Measurements from ENCODE around the gene ZNF621.
"Not testable (repeated sequence)": the region's sequence is repeated elsewhere in the genome, so short reads cannot be mapped to it uniquely, and the experiment has no call there.

Gene ZNF621

DNA sequence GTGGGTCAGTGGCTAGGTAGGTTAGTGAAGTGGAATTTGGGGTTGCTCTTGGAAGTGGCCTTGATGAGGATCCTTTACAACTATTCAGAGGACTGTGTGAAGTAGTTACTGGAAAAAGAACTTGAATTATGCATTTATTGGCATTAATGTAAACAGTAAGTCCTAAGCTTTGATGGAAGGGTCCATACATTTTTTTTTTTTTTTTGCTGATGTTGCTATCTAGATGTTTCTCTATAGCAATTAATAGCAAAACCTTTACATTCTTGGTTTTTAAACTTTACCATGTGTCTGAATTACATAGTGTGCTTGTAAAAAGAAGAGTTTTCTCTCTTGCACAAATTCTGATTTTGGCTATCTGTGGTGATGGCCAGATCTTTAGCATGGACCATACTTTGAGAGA is 9.5 kb downstream of the ZNF621 start:
- DNase-seq (ENCODE audit: low read depth in 2 of 2): no peak

DNA sequence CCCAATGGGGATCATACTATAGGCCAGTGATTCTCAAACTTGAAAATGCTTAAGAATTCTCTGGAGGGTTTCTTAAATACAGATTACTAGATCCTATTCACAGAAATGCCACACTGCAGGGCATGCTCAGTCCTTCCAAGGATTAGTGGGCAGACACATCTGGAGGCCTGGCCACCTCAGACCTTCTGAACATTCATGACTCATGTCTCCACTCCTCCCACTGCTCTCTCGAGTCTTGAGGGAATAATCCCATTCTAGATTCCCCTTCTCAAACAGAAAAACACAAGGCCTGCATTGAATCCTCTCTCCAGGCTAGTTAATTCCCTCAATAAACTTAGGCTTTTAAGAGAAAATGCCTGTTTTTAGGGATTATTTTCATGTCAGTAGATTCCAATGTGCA is 22.1 kb downstream of the ZNF621 start:
- no peak for DNase-seq (ENCODE audit: low read depth in 2 of 2)

DNA sequence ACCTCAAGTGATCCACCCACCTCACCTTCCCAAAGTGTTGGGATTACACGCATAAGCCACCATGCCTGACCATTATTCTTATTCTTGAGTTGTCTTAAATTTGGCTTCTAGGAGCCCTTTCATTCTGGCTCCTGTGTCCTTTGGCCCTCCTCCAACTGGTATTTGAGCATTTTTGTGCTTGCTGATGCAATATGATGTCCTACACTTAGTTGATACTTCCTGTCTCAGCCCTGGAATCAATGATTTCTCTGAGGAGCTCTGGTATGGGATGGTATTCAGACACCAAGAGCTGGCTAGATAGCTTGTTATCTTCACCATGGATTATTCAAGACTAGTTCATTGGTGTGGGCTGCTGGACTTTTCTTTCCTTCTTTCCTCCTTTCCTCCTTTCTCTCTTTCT is 25.4 kb downstream of the ZNF621 start:
- no peak for DNase-seq (ENCODE audit: low read depth in 2 of 2)

DNA sequence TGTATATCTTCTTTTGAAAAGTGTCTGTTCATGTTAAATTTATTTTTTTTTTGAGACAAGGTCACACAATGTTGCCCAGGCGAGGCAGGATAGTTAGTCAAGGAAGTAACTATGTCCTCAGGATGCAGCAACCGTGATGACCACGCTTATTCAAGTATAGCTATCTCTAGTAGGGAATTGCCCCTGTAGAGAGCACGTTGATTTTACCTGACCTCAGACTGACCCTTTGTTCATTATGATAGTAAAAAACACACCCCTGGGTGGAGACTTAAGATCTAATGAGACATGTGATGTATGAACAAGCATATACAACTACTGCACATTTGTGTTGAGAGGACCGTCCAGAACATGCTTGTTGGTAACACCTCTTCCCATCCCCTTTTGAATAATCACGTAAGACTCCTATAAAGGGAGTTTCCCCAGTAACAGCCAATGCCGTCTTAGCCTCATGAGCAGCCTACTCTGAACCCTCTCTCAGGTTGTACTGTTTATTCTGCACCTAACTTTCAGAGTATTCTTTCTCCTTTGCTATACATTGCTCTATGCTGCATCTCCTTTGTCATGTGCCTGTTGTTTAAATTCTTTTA is 32.9 kb downstream of the ZNF621 start:
- no peak for DNase-seq (ENCODE audit: low read depth in 2 of 2)

DNA sequence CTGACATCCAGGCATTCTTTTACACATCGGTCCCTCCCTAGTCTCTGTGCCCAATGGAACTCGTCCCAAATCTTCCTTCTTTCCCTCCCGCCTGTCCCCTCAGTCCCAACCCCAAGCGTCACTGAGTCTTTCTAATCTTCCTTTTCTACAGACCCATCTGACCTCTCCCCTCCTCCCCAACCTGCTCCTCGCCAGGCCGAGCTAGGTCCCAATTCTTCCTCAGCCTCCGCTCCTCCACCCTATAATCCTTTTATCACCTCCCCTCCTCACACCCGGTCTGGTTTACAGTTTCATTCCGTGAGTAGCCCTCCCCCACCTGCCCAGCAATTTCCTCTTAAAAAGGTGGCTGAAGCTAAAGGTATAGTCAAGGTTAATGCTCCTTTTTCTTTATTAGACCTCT is 37.7 kb downstream of the ZNF621 start:
- DNase-seq (ENCODE audit: low read depth in 2 of 2): not testable (repeated sequence)

DNA sequence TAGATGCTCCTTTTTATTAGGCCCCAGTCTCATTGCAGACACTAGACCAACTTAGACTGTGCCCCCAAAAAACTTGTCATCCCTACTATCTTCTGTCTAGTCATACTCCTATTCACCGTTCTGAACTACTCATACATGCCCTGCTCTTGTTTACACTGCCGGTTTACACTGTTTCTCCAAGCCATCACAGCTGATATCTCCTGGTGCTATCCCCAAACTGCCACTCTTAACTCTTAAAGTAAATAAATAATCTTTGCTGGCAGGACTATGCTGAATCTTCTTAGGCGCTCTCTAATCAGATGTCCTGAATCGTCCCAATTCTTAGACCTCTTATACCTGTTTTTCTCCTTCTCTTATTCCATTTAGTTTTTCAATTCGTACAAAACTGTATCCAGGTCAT is 40.9 kb downstream of the ZNF621 start:
- not testable (repeated sequence) for DNase-seq (ENCODE audit: low read depth in 2 of 2)

DNA sequence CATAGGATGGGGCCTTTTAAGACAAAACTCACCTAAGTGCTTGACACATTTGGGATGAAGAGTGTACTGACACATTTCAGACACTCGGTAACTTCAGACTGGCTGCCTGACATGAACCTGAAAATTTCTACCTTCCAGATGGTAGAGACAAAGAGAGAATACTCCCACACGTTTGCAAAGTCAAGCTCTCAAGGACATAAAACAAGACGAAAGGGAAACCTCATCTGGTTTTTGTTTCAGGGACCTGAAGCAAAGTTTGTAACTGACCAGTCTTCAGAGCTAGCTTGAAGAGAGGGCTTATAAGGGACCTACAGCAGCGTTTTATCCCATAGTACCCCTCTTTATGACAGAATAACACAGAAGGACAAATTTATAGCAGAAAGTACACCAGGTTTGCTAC is 41.9 kb downstream of the ZNF621 start:
- DNase-seq (ENCODE audit: low read depth in 2 of 2): no peak

DNA sequence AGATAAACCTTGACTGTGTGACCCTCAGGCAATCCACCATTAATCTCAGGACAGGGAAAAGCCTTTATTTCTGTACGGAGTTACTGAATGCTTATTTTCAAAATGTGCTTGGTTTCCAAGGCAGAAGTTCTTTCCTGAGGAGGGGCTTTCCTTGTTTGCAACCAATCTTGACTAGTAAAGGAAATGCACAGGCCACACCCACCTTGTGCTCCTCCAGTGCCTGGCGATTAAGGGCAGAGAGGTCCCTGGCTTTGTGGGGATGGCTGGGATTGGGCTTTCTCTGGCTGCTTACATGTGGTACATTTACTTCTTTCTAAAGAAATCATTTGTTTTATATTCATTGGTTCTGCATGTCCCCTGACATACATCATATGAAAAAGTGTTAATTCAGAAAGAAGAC is 47.8 kb downstream of the ZNF621 start:
- no peak for DNase-seq (ENCODE audit: low read depth in 2 of 2)

DNA sequence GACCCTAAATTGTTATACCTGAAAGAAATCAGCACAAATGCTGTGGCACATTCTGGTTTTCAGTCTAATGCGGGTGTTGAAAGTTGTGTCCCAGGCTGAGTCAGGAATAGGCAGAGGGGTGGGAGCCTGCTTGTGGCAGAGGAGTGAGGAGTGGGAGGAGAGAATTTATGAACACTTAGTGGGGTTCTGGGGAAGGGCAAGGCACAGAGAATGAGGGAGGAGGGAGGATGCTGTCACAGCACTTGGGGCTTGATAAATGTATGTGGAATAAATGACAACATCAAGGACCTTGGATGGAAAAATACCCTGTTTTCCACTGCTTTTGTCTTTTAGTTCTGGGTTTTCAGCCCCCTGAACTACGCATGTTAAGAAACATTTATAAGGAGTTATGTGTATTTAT is 49.3 kb downstream of the ZNF621 start:
- no peak for DNase-seq (ENCODE audit: low read depth in 2 of 2)

DNA sequence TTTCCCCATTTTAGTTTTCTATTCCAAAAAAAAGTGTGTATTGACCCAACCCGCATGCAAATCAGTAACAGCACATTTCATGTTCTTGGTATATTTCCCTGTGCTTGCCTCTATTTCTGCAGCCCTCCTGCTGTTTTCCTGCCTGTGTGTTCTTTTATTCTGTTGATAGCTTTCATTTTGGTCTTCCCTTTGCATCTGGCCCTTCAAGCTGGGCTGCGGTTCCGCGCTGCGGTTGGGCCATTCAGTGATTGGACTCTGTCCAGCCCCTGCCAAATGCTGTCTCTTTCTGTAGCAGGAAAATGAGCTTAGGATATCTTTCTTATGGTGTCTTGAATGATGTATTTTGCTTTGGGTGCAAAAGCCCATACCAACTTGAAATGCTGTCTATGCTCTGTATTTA is 49.9 kb downstream of the ZNF621 start:
- no peak for DNase-seq (ENCODE audit: low read depth in 2 of 2)

DNA sequence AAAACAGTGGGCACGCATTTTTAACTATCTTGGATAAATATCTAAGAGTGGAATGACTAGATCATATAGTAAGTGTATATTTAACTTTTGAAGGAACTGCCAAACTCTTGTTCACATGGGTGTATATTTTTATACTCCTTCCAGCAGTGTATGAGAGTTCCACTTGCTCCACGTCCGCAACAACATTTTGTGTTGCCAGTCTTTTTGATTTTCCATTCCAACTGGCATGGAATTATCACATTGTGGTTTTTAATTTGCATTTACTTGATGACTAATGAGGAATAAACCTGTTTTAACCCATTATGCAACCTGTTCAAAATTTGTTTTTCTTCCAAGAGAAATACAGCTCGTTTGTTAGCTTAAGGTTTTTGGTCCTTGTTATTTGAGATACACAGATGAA is 51.6 kb downstream of the ZNF621 start:
- DNase-seq (ENCODE audit: low read depth in 2 of 2): no peak

DNA sequence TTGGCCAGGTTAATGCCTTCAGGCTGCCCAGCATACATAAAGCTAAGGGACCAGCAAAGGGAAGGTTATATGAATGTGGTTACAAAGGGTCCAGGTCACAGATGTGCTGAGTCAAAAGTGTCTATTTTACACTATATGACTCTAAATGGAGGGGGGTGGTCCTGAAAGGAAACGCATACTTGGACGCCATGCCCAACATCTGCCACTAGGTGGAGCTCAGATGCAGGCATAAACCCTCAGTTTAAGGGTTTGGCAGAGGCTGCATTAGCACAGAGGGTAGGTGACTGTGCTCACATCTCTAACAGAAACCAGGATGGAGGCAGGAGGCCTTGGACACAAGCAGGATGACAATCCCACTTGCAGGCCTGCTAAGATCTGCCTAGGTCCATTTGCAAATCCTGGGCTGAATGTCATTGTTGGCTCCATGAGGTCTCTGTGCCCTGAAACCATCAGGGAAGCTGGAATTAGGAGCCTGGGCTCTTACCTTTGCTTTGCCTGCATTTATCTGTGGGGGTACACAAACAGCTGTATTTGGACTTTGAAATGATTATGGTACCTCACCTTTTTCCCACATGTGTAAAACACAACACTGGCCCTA is 55.8 kb downstream of the ZNF621 start:
- peak; percentile 40 to 42 for DNase-seq (ENCODE audit: low read depth in 2 of 2)

DNA sequence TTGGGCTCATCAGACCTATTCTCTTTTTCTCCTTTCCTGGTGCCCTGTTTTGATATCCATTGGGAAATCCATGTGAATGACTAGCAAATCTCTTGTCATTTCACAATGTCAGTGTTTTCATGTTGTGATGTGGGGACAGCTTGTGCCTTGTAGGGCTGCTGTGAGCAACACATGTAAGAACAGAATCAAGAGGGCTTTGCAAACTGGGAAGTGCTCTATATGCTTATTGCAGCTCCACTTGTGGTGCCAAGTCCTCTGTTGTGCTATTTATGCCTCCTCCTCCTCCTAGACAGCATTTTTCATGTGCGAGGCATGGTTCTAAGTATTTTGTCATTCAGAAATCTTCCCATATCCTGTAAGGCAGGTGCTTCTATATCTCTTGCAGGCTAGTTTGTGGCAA is 56.4 kb downstream of the ZNF621 start:
- no peak for DNase-seq (ENCODE audit: low read depth in 2 of 2)

DNA sequence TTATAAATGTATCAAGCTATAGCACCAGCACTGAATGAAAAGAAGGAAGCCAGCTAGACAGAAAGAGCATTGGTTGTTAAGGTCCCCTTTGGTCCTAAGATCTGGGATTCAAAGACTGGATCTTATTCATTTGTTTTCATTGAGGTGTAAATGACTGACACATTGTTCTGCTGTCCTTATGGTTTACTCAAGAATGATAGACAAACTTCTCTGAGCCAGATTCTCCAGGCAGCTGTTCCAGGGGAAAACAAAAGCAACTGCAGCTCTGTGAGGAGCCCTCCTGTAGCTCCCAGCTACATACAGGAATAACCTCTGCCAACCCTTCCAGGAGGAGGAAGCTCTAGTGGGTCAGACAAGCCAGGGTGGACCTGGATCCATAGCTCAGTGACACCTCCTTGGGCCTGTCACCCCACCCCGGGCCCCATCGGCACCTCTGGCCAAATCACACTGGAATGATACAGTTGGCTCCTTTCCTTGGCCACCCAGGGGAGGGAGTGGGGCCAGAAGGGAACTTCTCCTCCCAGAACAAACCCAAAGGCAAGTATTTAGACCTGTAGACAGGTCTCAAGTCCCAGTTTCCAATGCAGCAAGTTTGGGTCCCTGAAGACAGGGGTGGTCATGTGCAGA is 57.8 kb downstream of the ZNF621 start:
- DNase-seq (ENCODE audit: low read depth in 2 of 2): no peak

DNA sequence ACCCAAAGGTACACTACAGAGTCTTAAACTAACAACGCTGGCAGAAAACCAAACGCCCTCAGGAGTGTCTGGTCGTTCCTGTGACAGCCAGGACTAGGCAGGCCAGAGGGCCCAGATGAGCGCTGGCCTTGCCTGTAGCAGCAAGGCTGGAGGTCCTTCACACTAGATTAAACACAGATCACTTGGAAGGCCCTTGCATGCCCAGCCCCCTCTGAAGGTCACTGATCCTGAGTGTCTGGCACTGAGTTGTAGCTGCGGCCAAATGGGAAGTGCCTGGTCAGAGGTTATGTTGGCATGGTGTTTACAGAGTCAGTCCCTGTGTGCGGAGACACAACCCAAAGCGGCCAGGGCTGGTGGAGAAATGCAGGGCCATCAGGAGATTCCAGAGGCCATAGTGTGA is 58.9 kb downstream of the ZNF621 start:
- DNase-seq (ENCODE audit: low read depth in 2 of 2): no peak

DNA sequence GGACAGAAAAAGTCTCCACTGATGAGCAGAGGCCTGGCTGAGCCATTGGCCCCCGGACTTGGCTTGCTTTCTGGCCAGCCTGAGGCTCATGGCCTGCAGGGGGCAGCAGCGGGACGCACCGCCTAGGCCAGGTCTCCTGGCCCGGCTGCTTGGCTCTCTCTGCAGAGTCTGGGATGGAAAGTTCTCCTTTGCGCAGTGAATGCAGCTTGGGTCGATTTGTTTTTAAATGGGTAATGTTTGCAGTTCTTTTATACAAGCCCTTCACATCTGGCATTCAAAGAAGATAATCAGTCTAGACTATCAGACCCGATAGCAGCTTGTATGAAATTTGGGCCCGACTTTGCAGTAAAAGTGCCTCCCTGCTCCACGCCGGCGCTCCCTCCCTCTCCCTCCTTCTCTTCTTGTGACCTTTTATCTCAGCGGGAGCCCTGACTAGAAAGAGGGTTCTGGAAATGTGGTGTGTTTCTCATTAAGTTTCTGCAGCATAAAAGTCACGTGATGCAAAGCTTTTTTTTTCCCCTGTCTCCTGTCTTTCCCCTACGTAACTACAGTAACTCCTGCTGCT is 59.9 kb downstream of the ZNF621 start:
- DNase-seq (ENCODE audit: low read depth in 2 of 2): peak; percentile 67 to 69

DNA sequence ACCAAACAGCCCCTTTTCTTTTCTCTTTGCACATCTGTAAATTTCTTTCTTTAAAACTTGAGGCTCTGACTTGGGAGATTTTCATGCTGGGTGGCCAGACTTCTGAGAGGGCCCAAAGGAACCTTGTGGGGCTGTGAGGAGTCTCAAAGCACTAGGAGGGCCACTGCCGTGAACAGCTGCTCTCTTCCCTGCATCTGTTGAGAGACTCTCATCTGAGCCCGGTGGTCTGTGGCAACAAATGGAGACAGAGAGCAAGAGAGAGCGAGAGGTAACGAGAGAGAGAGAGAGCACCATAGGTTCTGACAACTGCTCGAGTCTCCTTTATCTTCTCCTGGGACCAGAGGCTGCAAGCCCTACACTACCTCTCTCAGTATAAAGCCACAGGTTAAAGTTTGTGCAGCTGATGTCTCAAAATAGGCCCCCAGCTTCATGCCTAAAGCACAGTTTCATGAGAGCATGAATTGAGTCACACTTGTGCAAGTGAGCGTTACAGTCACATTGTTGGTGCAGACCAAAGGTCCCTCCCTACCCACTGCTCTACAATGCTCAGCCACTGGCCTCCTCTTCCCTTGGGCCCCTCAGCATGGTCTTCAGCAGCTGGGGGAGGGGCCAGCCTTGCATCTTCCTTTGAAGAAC is 60.7 kb downstream of the ZNF621 start:
- DNase-seq (ENCODE audit: low read depth in 2 of 2): no peak

DNA sequence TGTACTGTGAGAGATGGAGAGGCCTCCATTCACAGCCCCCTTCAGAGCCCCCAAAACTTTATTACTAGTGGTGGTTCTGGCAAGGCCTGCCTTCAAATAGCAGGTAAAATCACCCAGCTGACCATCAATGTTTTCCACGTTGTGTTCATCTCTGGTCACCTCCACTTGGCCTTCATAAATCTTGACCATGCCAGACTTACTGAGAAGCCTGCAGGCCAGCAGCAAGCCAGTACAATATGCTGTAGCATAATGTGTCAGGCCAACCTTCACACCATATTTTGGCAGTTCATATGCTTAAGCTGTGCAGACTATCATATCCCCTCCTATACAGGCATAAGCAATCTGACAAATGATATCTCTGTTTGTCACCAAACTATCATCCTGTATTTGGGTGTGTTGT is 62.1 kb downstream of the ZNF621 start:
- no peak for DNase-seq (ENCODE audit: low read depth in 2 of 2)

DNA sequence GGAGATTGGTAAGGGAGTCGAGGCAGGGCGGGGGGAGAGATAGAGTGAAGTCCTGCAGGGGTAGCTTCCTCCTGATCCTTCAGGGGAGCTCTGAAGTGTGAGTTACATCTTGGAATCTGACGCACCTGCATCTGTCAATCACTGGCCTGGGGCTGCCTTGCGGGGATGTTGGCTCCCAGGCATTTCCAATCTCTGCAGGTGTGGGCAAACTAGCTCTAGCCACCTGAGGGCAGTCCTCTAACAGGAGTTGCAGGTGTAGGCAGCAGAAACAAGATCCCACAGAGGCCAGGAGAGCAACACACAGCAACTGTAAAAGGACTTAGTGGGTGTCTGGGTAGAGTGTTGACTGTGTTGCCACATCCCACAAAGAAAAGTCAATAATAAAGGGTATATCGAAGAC is 63.6 kb downstream of the ZNF621 start:
- DNase-seq (ENCODE audit: low read depth in 2 of 2): no peak

All from fibroblast of skin of left quadriceps (primary cell).